T1000 (cell line): ENCODE measurements around the gene MYCBP.
A peak's percentile ranks its signal among the peaks of the same experiment; 100 is the strongest.
"Not testable (repeated sequence)": the region's sequence is repeated elsewhere in the genome, so short reads cannot be mapped to it uniquely, and the experiment has no call there.

Experiments used
- DNase-seq: peaks from one replicate; lab custom pipeline; 2025; ENCODE audit warnings: mixed read lengths; lab: John Stamatoyannopoulos, UW

Gene MYCBP

GRCh38 chr1:38867208-38867607, 5.9 kb downstream of the MYCBP start:
- no peak for DNase-seq

DNA sequence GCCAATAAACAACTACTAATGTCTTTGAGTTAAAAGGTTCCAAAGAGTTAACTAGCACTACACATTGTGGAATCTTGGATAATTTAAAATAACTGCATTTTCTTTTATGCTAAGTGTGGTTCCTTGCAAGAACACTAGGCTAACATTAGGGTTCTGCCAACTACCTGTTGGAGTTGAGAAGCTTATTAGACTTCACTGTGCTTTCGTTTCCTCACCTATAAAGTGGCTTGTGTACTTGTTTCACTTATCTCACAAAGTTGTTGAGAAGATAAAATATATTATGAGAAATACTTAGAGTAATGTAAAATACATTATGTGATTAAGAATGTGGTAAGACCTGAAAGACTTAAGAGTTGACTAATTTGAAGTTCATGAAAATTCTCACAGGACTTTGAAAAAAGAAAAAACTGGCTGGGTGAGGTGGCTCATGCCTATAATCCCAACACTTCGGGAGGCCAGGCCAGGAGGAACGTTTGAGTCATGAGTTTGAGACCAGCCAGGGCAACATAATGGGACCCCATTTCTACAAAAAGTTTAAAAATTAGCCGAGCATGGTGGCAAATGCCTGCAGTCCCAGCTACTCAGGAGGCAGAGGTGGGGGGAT, 7.9 kb downstream of the MYCBP start:
- DNase-seq = no peak

- DNase-seq = no peak
Measured at GRCh38 chr1:38860454-38860795, 12.7 kb downstream of the MYCBP start.

- peak; percentile 98 for DNase-seq
Measured at GRCh38 chr1:38859561-38860453, 13.3 kb downstream of the MYCBP start, which contains the start of gene RRAGC. Gene RRAGC (minus strand): TSS chr1:38859772. CDS start chr1:38859646, 126 bp downstream.

GRCh38 chr1:38858833-38859560, 14.2 kb downstream of the MYCBP start:
- peak; percentile 31 for DNase-seq

GRCh38 chr1:38852780-38853179, 20.4 kb downstream of the MYCBP start:
- DNase-seq = no peak

- no peak for DNase-seq
Measured at GRCh38 chr1:38848071-38848470, 25.1 kb downstream of the MYCBP start.

GRCh38 chr1:38846210-38846609, 26.9 kb downstream of the MYCBP start:
- no peak for DNase-seq

- DNase-seq = not testable (repeated sequence)
Measured at GRCh38 chr1:38845088-38845487, 28.1 kb downstream of the MYCBP start.

DNA sequence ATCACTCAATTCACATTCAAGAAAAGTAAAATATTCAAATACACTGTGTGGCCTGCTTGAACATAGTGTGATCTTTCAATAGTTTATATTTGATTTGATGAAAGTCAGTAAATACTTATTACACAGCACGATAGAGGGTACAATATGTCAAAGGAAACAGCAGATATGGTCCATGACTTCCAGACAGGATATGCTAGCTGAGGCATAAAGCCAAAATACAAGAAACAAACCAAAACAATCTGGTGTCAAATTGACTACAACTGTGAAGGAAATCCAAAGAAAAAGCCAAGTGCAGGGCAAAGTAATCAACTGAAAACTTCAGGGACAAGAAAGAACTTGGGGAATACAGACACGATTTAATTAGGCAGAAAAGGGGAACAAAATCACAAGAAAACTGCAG, 32.9 kb downstream of the MYCBP start:
- no peak for DNase-seq

GRCh38 chr1:38839363-38839762, 33.8 kb downstream of the MYCBP start:
- no peak for DNase-seq

- DNase-seq = not testable (repeated sequence)
Measured at GRCh38 chr1:38836316-38836715, 36.8 kb downstream of the MYCBP start.

DNA sequence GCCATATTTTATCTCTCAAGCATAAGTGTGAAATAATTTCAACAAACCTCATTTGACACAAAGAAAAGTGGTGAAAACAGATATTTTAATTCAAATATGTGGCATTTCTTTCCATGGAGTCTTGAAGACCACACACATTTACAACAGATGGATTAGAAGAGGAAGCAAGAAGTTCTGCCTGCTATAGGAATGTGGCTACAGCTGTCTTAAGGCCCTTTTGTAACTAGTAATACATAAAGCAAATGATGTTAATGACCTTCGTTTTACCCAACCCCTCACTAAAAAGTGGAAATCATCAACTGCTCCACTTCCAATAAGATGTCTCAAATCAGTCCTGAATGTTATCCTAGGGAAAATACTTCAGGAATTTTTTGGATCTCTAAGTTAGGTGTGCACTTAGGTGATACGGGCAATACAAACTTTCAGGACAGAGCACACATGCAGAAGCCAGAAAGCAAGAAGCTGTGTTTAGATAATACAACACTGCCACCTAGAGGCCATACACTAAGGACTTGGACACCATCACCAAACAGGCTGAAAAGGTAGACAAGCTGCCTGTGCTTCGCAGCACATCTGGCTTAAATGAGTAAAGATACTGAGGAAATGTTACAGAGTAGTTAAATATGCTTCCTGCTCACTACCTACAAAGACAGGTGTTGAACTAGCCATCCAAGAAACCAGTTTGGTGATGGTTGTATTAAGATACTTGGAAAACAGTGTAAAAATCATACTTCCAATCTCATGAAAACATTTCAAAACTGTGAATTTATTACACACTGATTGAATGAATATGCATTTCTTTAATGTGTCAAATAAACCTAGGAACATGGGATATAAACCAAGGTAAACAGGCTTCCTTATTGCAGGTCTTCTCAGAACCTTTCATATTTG, 38.0 kb downstream of the MYCBP start:
- DNase-seq = no peak

GRCh38 chr1:38834221-38834782, 38.8 kb downstream of the MYCBP start:
- DNase-seq = no peak

GRCh38 chr1:38833146-38833545, 40.0 kb downstream of the MYCBP start:
- DNase-seq = no peak

GRCh38 chr1:38832370-38832734, 40.8 kb downstream of the MYCBP start:
- DNase-seq = no peak

- no peak for DNase-seq
Measured at GRCh38 chr1:38831731-38832369, 41.3 kb downstream of the MYCBP start.

DNA sequence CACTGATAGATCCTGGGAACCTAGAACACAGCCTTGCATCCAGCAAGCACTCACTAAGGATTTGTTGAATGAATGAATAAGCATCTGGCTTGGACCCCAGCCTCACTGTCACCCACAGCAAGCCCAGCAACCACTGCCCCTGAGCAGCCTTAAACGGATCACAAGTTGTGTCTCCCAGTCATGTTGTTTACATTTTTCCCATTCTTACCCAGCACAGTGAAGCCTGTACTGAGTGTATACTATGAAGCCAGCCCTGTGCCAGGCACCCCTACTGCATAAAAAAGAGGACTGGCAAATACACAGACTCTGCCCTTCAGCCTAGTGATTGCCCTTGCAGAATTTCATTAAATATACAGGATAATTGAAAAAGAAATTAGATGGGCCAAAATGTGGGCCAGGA, 43.8 kb downstream of the MYCBP start:
- DNase-seq = no peak

GRCh38 chr1:38827318-38827717, 45.8 kb downstream of the MYCBP start:
- no peak for DNase-seq

GRCh38 chr1:38826886-38827285, 46.3 kb downstream of the MYCBP start:
- DNase-seq = no peak

GRCh38 chr1:38826262-38826661, 46.9 kb downstream of the MYCBP start:
- DNase-seq = no peak
